Stomach (tissue), 4 donors: ENCODE measurements around the gene TMEM161B.

Source experiments
- EP300 ChIP-seq: sonication (generic); formaldehyde crosslinking; IDR thresholded peaks from one replicate; pipeline ENCODE4 v1.6.1; 2017; ENCODE audit warnings: antibody characterized with exemption
- POLR2A ChIP-seq, 4 donors: fragments of 450-650 bp; IDR thresholded peaks; one replicate each; pipeline ENCODE4 v1.6.1; 2016; ENCODE audit warnings: antibody characterized with exemption in 4 of 4, control low read depth in 2 of 4, mild to moderate bottlenecking in 1 of 4, moderate library complexity in 1 of 4
- POLR2AphosphoS5 ChIP-seq, 3 donors: sonication (generic); formaldehyde crosslinking; IDR thresholded peaks; one replicate each; pipeline ENCODE4 v1.6.1; 2016; ENCODE audit warnings: antibody characterized with exemption in 3 of 3
- TF ChIP-seq, protein P1 (sequence below), 7 experiments: fragments of 450-650 bp in 4 of 7; fragments of 200-600 bp in 3 of 7; sonication (generic) in 3 of 7; IDR thresholded peaks; one replicate each; pipeline ENCODE4 v1.5.1; 2016 to 2019; ENCODE audit warnings: antibody characterized with exemption in 7 of 7, control low read depth in 2 of 7, mild to moderate bottlenecking in 1 of 7

DNA sequence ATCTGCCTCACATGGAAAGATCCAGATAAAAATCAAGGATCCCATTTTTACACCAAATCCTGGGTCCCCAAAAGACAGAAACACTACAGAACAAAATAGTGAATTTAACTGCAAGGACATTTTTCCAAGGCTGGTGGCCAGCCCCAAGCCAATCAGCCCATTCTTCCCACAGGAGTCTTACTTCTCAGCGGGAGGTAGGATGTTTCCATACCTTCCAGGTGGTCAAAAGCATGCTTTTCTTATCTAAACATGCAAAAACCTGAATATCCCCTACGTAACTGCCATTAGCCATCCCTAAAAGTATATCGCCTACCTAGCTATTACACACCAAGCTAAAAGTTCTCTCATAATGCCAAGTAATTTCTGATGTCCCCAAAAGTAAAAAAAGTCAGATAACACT, 20.6 kb downstream of the TMEM161B start:
- TF ChIP-seq EP300 (no peak), POLR2A (IDR thresholded peaks at IDR 0.05) (no peak), POLR2AphosphoS5 (IDR thresholded peaks at IDR 0.05) (no peak)
- TF ChIP-seq, protein P1, sequence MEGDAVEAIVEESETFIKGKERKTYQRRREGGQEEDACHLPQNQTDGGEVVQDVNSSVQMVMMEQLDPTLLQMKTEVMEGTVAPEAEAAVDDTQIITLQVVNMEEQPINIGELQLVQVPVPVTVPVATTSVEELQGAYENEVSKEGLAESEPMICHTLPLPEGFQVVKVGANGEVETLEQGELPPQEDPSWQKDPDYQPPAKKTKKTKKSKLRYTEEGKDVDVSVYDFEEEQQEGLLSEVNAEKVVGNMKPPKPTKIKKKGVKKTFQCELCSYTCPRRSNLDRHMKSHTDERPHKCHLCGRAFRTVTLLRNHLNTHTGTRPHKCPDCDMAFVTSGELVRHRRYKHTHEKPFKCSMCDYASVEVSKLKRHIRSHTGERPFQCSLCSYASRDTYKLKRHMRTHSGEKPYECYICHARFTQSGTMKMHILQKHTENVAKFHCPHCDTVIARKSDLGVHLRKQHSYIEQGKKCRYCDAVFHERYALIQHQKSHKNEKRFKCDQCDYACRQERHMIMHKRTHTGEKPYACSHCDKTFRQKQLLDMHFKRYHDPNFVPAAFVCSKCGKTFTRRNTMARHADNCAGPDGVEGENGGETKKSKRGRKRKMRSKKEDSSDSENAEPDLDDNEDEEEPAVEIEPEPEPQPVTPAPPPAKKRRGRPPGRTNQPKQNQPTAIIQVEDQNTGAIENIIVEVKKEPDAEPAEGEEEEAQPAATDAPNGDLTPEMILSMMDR (IDR thresholded peaks at IDR 0.05): no peak
